Heart left ventricle (tissue), 13 donors: ENCODE data around the gene ST7.

Experiments used
- POLR2A ChIP-seq, 2 donors: fragments of 450-650 bp; IDR thresholded peaks; one replicate each; pipeline ENCODE4 v1.6.1; 2017; ENCODE audit warnings: antibody characterized with exemption in 2 of 2, mild to moderate bottlenecking in 2 of 2, moderate library complexity in 2 of 2
- TF ChIP-seq, protein P1 (sequence below), 12 donors: fragments of 200-600 bp; sonication (generic) in 4 of 12; IDR thresholded peaks; one replicate each; pipeline versions ENCODE4 v1.5.0 to v1.8.0; 2018 to 2022; ENCODE audit warnings: antibody characterized with exemption in 12 of 12, mild to moderate bottlenecking in 5 of 12
- donor health status: ischemic (EF 13 %, LVEDD 7.1; RV severe dilation, severe dysfunction).
- donor health status: DM: no; HTN: yes; CAD: no.
- donor health status: DM: no; HTN: no; CAD: no.
- donor health status: ischemic (EF 25% LVEDD 6.9; RV normal size, moderate dysfunction).
- donor health status: ischemic (EF 25% LVEDD 5.7; RV mildly dilated, moderate dysfunction).
- donor health status: ischemic (EF 35%, LVEDD 5.7; RV mildly dilated, moderate dysfunction).
- donor health status: nonischemic (EF 11% LVEDD 7.7; RV severe dilation, severe dysfunction).
- donor health status: DM: yes; HTN: yes; CAD: no.
- donor health status: PGD.
- donor health status: ischemic (EF 29% LVEDD 5.4; RV normal size, mild dysfunction).
- donor health status: nonischemic (EF 23%, LVEDD 6.1; RV moderate dilation, normal function).

DNA sequence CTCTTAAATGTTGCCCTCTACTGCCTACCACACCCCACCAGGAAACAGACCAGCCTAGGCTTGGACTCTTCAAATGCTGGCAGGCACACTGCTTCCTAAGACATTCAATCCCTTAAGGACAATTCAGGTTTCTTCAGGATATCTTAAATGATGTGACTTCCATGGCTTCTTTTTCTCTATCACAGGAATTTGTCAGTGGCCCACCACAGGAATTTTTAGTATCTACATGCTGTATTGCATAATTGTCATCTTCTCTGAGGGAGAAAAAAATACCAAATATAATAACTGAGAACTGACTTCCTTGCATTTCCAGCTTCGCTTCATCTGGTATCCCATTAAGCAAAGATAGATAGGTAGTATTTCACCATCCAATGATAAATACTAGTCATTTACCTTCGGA, 240.3 kb downstream of the ST7 start:
- TF ChIP-seq, protein P1, sequence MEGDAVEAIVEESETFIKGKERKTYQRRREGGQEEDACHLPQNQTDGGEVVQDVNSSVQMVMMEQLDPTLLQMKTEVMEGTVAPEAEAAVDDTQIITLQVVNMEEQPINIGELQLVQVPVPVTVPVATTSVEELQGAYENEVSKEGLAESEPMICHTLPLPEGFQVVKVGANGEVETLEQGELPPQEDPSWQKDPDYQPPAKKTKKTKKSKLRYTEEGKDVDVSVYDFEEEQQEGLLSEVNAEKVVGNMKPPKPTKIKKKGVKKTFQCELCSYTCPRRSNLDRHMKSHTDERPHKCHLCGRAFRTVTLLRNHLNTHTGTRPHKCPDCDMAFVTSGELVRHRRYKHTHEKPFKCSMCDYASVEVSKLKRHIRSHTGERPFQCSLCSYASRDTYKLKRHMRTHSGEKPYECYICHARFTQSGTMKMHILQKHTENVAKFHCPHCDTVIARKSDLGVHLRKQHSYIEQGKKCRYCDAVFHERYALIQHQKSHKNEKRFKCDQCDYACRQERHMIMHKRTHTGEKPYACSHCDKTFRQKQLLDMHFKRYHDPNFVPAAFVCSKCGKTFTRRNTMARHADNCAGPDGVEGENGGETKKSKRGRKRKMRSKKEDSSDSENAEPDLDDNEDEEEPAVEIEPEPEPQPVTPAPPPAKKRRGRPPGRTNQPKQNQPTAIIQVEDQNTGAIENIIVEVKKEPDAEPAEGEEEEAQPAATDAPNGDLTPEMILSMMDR (IDR thresholded peaks at IDR 0.05) = no peak
- TF ChIP-seq POLR2A (IDR thresholded peaks at IDR 0.05) = no peak
